Sigmoid colon (tissue), 7 donors: ENCODE measurements around the gene SPATC1L. TPM values are rescaled to one million over a fixed set of nuclear protein-coding genes. Genes with fewer than 3 reads are reported as not detected.

Experiments
- DNase-seq: peaks from one replicate; pipeline ENCODE4 v3.0.0-alpha.2; 2019
- H3K27ac ChIP-seq, 4 donors: fragments of 200-600 bp; sonication (generic); one replicate each; pipeline ENCODE4 v1.5.1; 2016 to 2019; ENCODE audit warnings: mild to moderate bottlenecking in 1 of 4
- H3K27me3 ChIP-seq, 3 donors: fragments of 200-600 bp; sonication (generic); one replicate each; pipeline ENCODE4 v1.5.1; 2019; ENCODE audit warnings: mild to moderate bottlenecking in 1 of 3
- H3K36me3 ChIP-seq, 4 donors: fragments of 200-600 bp; sonication (generic); one replicate each; pipeline ENCODE4 v1.5.1; 2016 to 2019
- H3K4me1 ChIP-seq, 4 donors: fragments of 200-600 bp; sonication (generic); one replicate each; pipeline ENCODE4 v1.5.1; 2017 to 2019
- H3K4me3 ChIP-seq, 4 donors: fragments of 200-600 bp; sonication (generic); one replicate each; pipeline ENCODE4 v1.5.1; 2017 to 2019; ENCODE audit warnings: mild to moderate bottlenecking in 2 of 4, moderate library complexity in 1 of 4
- H3K9me3 ChIP-seq, 4 donors: fragments of 200-600 bp in 3 of 4; sonication (generic) in 3 of 4; one replicate each; pipeline versions ENCODE4 v1.5.1 to v1.6.1; 2013 to 2019
- EP300 ChIP-seq, 4 donors: sonication (generic); formaldehyde crosslinking; IDR thresholded peaks; one replicate each; pipeline ENCODE4 v1.6.1; 2017; ENCODE audit warnings: antibody characterized with exemption in 4 of 4
- POLR2A ChIP-seq, 2 donors: fragments of 450-650 bp; IDR thresholded peaks; one replicate each; pipeline ENCODE4 v1.6.1; 2016; ENCODE audit warnings: antibody characterized with exemption in 2 of 2, mild to moderate bottlenecking in 2 of 2, moderate library complexity in 2 of 2
- POLR2AphosphoS5 ChIP-seq, 4 donors: sonication (generic); formaldehyde crosslinking; IDR thresholded peaks; one replicate each; pipeline ENCODE4 v1.6.1; 2017; ENCODE audit warnings: antibody characterized with exemption in 4 of 4
- WGBS, 2 donors: extraction: QIAGEN DNeasy Blood & Tissue Kit; methylation state at CpG; one replicate each; pipeline ENCODE4 v1.1.7; 2013; 5-methylcytosine and 5-hydroxymethylcytosine counted together
- intact Hi-C: fragments of 100-400 bp; cut with DNase I; formaldehyde crosslinking; loops from one replicate; pipeline ENCODE4 v1.15.1; 2023
- polyA plus RNA-seq, 3 donors: library from polyadenylated mRNA; stranded (reverse); fragments of 200-250 nt; gene quantifications; one replicate each; pipeline ENCODE4 v1.2.3, GENCODE V29; 2013
- total RNA-seq, 4 donors: library from RNA; depleted of rRNA; stranded (reverse); fragments of >200 nt; gene quantifications; one replicate each; pipeline ENCODE4 v1.1.0, GENCODE V29; 2016
- TF ChIP-seq, protein P1 (sequence below), 4 experiments: fragments of 450-650 bp in 3 of 4; fragments of 200-600 bp in 1 of 4; IDR thresholded peaks; one replicate each; pipeline ENCODE4 v1.5.1; 2016 to 2019; ENCODE audit warnings: antibody characterized with exemption in 4 of 4, mild to moderate bottlenecking in 3 of 4, moderate library complexity in 2 of 4
- donor health status: healthy with polysubstance abuse.
- donor health status: Bipolar disorder and iron deficiency.
- donor health status: healthy.

SPATC1L gene
- total and polyA plus RNA-seq, 7 donors = 0.95 to 18.3 (median 7.8) TPM

DNA sequence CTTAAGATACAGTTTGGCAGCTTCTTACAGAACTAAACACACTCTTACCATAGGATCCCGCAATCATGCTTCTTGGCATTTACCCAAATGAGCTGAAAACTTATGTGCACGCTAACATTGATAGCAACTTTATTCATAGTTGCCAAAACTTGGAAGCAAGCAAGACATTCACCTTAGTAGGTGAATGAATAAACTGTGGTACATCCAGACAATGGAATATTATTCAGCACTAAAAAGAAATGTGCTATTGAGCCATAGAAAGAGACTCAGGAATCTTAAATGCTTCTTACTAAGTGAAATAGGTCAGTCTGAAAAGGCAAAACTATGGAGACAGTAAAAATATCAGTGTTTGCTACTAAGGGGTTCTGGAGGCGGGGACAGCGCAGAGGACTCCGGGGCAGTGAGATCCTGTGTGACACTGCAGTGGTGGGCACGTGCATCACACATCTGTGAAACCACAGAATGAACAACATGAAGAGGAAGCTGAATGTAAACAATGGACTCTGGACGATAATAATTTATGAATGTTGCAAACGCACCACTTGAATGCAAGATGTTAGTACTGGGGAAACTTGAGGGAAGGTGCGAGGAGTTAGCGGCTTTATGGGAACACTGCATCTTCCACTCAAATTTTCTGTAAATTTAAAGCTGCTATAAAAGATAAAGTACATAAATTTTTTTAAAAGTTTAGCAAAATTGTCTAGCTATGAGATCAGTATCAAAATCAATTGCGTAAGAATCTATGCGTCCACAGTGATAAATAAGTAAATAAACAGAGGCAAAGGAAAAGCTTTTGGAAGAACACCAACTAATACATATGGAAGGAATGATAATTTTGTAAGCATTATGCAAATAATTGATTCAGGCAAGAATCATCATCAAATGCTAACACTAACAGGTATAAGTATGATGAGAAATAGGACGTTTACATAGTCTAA lies 15.4 kb upstream of the SPATC1L start:
- intact Hi-C loops = no loop called here
- Histone ChIP-seq H3K36me3 (peaks cover 17 to 74% (median 28%) of the 10 kb centered on the region in 4 donors), H3K9me3 (no peaks in the 10 kb centered on the region), H3K27me3 (no peaks in the 10 kb centered on the region), H3K27ac (no peak overlapping the region), H3K4me1 (no peaks in the 10 kb centered on the region), H3K4me3 (no peak overlapping the region)
- TF ChIP-seq EP300 (IDR thresholded peaks at IDR 0.05) (no peak), POLR2A (IDR thresholded peaks at IDR 0.05) (no peak), POLR2AphosphoS5 (IDR thresholded peaks at IDR 0.05) (no peak)
- TF ChIP-seq, protein P1, sequence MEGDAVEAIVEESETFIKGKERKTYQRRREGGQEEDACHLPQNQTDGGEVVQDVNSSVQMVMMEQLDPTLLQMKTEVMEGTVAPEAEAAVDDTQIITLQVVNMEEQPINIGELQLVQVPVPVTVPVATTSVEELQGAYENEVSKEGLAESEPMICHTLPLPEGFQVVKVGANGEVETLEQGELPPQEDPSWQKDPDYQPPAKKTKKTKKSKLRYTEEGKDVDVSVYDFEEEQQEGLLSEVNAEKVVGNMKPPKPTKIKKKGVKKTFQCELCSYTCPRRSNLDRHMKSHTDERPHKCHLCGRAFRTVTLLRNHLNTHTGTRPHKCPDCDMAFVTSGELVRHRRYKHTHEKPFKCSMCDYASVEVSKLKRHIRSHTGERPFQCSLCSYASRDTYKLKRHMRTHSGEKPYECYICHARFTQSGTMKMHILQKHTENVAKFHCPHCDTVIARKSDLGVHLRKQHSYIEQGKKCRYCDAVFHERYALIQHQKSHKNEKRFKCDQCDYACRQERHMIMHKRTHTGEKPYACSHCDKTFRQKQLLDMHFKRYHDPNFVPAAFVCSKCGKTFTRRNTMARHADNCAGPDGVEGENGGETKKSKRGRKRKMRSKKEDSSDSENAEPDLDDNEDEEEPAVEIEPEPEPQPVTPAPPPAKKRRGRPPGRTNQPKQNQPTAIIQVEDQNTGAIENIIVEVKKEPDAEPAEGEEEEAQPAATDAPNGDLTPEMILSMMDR (IDR thresholded peaks at IDR 0.05) = no peak
- 79% methylated on average over 13 of the region's 13 CpGs for WGBS, 2 donors
- peak; percentile 25 for DNase-seq

DNA sequence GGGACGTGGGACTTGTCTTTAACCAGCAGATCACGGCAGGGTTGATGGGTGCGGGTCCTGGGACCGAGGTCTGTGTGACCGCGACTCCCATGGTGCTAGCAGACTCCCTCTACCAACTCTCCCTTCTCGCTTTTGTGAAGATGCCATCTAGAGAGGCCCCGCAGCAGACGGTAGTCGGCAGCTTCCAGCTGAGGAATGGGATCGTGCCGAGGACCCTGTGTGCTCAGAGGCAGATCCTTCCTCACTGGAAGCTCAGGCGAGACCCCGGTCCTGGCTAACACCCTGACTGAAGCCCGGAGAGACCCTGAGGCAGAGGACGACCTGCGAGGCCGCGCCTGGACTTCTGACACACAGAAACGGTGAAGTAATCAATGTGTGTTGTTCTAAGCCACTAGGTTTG lies 12.5 kb upstream of the SPATC1L start:
- peaks cover 26 to 80% (median 36%) of the 10 kb centered on the region in 4 donors for H3K36me3 ChIP-seq
- TF ChIP-seq POLR2AphosphoS5 (IDR thresholded peaks at IDR 0.05) = no peak
- TF ChIP-seq, protein P1 (IDR thresholded peaks at IDR 0.05) = no peak
- no peak for TF ChIP-seq POLR2A (IDR thresholded peaks at IDR 0.05)
- no peak for TF ChIP-seq EP300 (IDR thresholded peaks at IDR 0.05)
- no peak overlapping the region for H3K27ac ChIP-seq
- 88 to 91% methylated on average over 20 of the region's 20 CpGs for WGBS, 2 donors
- no peaks in the 10 kb centered on the region for H3K9me3 ChIP-seq
- no peaks in the 10 kb centered on the region for H3K27me3 ChIP-seq
- intact Hi-C loops = no loop called here
- no peaks in the 10 kb centered on the region for H3K4me1 ChIP-seq
- no peak overlapping the region for H3K4me3 ChIP-seq
- DNase-seq = peak; percentile 47

DNA sequence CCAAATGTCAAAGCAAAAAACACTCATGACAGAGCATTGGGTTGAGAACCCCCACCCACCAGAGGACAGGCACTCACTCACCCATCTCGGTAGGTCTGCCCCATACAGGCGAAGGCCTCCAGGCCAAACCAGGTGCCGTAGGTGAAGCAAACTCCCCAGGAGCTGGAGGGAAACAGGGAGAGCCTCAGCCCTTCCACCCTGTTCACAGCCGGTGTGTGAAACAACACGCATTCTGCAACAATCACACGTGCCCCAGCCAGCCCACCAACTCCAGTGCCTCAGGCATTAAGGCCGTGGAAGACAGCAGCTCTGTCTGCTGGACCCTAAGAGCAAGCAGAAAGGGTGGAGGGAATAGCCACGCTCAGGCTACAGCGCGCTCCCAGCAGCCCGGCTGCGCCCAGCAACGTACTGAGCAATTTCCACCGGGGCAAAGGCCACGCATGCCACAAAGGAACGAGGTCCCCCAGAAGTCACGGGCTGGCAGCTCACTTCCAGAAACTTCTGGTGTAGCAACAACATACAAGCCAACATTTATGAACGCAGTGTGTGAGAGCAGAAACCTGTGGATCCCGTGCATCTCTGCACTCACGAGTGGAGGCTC lies 11.4 kb upstream of the SPATC1L start:
- Histone ChIP-seq H3K4me1 (peaks cover 0 to 4% (median 0%) of the 10 kb centered on the region in 4 donors), H3K36me3 (peaks cover 26 to 87% (median 36%) of the 10 kb centered on the region in 4 donors), H3K27me3 (no peaks in the 10 kb centered on the region), H3K27ac (no peak overlapping the region), H3K4me3 (no peak overlapping the region), H3K9me3 (no peaks in the 10 kb centered on the region)
- peak; percentile 39 for DNase-seq
- WGBS, 2 donors = 90 to 93% methylated on average over 20 of the region's 20 CpGs
- intact Hi-C loops = no loop called here
- TF ChIP-seq POLR2AphosphoS5 (IDR thresholded peaks at IDR 0.05) (no peak), POLR2A (IDR thresholded peaks at IDR 0.05) (no peak), EP300 (IDR thresholded peaks at IDR 0.05) (no peak)
- TF ChIP-seq, protein P1 (IDR thresholded peaks at IDR 0.05) = no peak

DNA sequence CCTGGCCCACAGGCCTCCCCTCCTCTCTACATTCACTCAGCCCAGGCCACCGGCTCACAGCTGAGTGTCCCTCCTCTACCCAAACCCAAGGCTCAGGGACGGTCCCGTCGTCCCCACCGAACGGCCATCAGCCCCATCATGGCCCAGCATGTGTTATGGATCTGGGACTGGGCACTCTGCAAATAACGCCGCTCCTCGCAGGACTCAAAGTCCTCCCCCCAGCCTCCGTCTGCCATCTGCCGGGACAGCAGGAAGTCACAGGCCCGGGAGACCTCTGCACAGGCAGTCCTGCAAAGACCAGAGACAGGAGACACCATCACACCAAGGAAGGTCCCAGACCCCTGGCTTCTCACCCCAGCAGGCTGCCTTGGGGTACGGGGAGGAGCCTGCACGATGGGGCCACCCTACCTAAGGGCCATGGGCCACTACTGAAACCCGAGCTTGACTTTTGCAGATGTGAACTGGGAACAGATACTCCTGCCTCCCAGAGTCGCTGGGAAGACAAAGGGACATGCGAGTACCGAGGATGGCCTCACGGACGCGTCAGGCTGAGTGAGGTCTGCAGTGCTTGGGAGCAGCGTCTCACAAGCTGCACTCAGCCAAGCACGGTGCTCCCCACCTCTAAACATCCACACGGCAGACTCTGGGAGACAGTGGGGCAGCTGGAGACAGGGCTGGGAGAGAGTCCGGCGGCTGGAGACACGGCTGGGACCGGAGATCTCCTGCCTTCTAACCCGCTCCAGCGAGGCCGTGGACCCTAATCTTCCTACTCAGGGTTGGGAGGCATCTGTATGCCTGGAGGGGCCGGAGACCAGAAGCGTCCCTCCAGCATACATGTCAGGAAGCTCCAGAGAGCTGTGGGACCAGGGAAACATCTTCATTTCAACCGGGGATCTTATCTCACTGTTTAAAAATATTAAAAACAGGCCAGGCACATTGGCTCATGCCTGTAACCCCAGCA lies 10.4 kb upstream of the SPATC1L start:
- H3K27ac ChIP-seq = no peak overlapping the region
- DNase-seq = peak; percentile 58
- 93 to 97% methylated on average over 34 of the region's 34 CpGs for WGBS, 2 donors
- H3K27me3 ChIP-seq = no peaks in the 10 kb centered on the region
- peaks cover 21 to 88% (median 32%) of the 10 kb centered on the region in 4 donors for H3K36me3 ChIP-seq
- peaks cover 0 to 6% (median 3%) of the 10 kb centered on the region in 4 donors for H3K4me1 ChIP-seq
- intact Hi-C loops = no loop called here
- H3K9me3 ChIP-seq = no peaks in the 10 kb centered on the region
- TF ChIP-seq EP300 (IDR thresholded peaks at IDR 0.05) = no peak
- H3K4me3 ChIP-seq = no peak overlapping the region
